Activated CD8-positive, alpha-beta memory T cell treated with anti-CD3 and anti-CD28 coated beads, Interleukin-2, amount 50 U/mL, for 1 hour (primary cell): Measurements from ENCODE around the gene ARL8B.
"Not testable (repeated sequence)": the region's sequence is repeated elsewhere in the genome, so short reads cannot be mapped to it uniquely, and the experiment has no call there.

ENCODE experiments used
- DNase-seq: peaks from one replicate; pipeline ENCODE4 v3.0.0-alpha.2; 2020; ENCODE audit errors: extremely low read depth

The ARL8B gene

DNA sequence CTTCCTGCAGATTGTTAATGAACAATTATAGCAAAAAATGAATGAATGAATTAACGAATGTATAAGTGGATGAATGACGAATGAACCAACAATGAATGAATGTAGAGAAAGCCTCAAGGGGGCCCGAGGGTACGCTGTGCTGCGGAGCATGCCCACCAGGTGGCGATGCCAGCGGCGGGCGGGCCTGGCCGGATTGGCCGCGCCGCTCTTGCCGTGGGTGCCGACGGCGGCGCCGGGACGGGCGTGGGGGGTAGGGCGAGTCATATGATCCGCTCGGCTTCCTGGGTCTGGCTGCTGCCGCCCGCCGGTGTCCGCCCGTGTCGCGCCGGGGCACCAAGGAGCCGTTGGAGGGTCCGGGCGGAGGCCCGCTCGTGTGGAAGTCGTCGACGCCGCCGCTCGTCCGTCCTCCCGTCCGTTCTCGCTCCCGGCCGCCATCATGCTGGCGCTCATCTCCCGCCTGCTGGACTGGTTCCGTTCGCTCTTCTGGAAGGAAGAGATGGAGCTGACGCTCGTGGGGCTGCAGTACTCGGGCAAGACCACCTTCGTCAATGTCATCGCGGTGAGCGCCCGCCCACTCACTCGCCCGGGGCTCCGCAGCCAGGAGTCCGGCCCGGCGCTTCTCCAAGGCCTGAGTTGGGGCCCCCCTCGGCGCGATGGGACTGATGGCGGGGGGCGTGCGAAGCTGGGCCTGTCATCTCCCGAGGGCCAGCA, at the start of gene ARL8B:
ARL8B (plus strand) TSS at position 263 of the 711 bp plus-strand sequence; CDS start at position 437, 174 bp downstream.
- DNase-seq: peak; percentile 66

DNA sequence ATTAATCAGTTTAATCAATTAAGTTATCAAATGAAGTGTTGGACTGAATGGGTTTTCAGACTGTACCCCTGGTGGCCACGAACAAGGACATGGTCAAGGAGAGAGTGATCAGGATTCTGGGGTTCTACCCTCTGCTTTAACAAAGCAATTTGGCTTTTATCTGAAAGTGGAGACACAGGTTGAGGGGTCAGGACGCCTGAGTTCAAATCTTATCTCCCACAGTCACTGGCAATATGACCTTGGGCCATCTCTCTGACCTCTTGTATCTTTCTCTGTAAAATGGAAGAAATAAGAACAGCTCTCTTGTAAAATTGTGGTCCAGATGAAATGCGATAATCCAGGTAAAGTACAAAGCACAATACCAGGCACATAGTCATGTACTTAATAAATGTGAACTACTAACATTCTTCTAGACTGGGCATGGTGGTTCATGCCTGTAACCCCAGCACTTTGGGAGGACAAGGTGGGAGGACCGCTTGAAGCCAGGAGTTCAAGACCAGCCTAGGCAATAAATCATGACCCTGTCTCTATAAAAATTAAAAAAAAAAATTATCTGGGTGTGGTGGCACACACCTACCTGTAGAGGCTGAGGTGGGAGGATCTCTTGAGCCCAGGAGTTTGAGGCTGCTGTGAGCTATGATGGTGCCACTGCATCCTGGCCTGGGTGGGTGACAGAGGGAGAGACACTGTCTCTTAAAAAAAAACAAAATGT, 48.6 kb upstream of the ARL8B start:
- DNase-seq: no peak

DNA sequence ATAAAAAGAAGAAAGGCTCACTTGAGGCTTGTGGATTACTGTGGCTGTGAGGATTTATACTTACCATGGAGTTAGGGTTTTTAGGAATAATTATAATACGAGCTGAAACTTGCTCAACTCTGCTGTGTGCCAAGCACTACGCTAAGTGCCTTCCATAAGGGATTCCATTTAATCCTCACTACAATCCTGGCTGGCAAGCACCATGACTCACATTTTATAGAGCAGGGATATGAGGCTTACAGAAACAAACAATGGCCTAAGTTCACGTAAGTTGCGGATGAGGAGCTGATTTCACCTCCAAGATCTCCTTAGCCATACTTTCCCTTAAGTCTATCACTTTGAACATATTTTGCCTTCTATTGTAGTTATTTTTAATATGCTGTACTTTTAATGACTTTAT, 43.9 kb upstream of the ARL8B start:
- DNase-seq: no peak

DNA sequence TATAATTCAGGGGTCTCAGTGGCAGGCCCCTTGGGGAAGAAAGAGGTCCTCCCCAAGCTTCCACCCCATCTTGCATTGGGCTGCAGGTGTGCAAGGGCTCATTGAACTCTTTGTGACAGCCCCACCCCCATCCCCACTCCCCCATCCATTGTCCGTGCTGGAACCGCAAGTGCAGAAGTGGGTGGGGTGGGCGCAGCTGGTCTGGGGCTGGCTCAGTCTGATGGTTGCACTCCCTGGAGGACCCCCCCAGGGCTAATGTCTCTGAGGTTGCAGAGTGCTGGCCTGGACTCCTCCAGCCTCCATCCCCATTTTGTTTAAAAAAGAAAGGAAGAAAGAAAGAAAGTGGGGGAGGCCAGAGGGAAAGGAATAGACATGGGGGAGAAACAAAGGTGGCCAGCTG, 42.3 kb upstream of the ARL8B start:
- DNase-seq: no peak

DNA sequence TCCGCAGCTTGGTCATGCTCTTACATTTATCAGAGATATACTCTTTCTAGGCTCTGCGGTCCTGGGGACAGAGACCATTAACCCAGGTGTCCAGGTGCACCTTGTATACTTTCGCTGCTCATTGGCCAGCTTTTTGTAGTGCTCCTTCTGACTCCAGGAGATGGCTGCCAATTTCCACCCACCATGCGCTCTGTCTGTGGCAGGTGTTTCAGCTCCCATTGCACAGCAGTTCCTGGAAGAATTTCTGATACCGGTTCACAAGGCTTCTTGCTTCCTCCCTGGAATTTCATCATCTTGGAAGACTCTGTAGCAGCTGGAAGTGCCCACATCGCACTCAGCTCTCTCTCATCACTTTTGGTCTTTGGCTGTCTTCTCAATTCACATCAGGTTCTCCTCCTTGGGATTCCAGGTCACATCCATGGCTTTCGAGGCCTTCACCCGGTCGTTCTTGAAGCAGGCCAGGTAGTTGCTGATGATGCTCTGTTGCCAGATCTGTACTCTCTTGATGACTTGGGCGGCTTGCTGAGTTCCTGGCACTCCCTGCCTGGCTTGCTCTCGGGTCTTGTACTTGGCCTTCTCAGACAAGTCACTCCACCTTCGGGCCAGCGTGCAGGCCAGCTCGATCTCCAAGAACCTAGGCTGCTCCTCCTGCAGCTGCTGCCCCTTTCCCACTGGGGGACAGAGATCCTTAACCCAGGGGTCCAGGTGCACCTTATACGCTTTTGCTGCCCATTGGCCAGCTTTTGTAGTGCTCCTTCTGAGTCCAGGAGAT, 41.1 kb upstream of the ARL8B start:
- no peak for DNase-seq

DNA sequence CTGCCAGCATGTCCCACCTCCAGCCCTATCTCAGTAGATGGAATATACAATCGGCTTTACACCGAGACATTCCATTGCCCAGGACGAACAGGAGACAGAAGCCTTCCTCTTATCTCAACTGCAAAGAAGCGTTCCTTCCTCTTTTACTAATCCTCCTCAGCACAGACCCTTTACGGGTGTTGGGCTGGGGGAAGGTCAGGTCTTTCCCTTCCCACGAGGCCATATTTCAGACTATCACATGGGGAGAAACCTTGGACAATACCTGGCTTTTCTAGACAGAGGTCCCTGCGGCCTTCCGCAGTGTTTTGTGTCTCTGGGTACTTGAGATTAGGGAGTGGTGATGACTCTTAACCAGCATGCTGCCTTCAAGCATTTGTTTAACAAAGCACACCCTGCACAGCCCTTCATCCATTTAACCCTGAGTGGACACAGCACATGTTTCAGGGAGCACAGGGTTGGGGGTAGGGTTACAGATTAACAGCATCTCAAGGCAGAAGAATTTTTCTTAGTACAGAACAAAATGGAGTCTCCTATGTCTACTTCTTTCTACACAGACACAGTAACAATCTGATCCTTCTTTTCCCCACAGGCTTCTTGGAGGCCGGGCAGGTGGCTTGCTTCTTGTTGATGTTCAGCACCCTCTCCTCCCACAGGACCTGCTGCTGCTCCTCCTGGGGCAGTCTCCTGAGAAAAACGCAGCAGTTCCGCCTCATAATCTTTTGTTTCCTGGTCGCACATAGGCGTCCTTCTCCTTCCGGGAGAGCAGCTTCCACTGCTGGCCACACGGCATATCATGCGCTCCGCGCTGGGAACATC, 39.9 kb upstream of the ARL8B start:
- not testable (repeated sequence) for DNase-seq

DNA sequence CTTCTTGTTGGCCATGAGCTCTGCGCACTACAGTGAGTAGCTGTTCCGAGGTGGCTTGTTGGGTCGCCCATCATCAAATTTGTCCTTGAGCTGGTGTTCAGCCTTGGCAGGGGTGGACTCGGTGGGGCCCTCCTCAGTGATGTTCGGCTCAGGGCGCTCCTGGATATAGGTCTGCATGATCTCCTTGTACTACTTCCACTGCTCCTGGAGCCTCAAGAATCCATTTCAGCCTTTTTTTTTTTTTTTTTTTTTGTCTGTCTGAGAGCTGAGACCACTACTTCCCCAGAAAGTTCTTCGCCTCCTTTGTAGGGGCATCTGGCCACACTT, 39.3 kb upstream of the ARL8B start:
- no peak for DNase-seq

DNA sequence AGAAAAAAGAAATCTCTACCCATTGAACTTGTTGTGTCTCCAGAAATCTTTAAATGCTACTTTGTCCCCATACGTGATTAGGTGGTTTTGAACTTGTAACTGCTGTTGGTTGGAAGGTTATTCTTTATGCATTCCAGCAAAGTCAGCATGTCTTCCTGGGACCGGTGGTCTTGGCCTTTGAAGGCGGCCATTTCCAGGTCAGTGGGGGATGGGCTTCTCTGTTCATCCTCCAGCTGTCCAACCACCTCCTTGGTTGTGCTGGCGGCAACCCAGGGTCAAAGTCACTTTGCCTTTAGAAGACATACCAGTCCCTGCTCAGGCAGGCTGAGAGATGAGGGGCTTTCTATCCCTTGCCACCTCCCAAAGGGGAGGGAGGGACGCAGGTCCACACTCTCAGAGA, 37.9 kb upstream of the ARL8B start:
- no peak for DNase-seq

DNA sequence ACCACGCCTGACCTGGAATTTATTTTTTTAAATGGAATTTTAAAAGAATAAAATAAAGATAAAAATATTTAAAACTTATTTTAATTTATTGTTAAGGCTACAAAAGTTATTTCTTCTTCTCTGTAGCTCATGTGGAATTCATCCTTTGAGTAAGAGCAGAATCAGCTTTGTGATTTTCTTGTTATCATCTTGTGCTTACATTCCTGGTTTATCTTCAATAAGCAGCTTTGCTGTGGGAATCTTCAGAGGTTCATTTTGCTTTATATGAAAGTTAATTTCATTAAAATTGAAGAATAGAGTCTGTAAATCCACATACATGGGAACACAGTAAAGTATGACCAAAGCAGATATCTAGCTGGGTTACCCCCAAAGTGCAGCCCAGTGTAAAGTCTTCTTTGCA, 35.4 kb upstream of the ARL8B start:
- DNase-seq: no peak

DNA sequence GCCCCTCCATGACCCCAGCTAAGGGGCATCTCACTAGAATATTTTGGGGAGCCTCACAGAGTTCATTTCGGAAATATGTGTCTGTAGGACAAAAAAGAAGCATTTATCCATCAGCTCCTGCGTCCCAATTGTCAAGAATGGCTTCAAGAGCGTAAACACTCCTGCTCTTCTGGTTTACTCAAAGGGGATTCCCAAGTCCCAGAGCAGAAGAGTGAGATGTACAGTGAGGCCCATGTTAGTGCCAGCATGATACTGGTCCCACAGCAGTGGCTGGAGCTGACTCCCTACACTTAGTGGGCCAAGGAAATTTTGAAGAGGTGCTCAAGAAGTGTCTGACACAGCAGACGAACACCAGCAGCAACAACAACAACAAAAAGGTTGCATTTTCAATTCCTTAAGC, 34.9 kb upstream of the ARL8B start:
- DNase-seq: no peak

DNA sequence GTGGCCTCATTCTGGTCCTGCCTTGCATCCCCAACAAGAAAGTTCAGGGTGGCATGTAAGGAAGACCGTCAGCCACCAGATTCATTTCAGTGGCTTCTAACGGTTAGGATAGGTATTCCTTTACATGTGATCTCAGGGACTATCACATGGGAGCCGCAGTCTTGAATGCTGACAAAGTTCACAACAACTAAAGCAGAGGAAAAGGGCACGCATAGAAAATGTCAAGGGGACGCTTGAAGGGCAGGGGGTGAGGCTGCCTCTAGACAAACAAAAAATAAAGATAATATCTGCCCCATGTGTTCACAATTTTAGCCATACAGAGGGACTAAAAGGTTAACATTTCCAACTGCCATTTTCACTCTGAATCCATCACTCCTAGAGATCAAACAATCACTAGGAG, 31.9 kb upstream of the ARL8B start:
- no peak for DNase-seq

DNA sequence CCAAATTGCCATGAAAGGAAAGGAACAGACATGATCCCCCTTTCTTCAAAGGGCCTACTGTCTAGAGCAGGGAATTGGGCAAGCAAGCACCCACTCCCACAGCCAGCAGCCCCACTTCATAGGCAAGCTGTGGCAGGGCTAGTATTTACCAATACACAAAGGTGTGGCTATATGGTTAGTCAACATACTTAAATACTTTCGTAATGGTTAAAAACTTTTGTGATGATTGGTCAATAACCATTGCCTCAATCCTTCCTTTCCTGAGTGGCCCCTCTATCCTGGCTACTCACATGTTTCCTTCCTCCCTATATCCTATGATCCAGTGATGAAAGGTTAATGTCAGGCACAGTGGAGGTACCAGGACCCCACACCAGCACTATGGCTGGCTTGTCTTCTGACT, 30.1 kb upstream of the ARL8B start:
- no peak for DNase-seq

DNA sequence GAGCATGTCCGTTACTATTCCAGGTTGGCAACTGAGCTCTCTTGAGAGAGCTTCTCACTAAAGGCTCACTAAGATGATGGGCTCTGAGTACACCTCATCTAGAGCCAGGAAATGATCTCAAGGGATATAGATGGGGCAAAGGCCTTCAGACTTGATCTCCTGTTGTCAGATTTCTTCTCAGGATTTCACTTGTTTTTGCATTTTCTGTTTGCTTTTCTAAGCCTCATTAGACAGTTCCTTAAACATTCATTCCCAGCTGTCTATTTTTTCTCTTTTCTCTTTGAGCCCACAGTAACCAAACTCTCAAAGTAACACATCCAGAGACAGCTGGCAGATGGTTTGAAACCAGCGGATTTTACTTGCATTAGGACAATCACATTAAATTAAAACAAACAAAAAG, 28.4 kb upstream of the ARL8B start:
- DNase-seq: no peak

DNA sequence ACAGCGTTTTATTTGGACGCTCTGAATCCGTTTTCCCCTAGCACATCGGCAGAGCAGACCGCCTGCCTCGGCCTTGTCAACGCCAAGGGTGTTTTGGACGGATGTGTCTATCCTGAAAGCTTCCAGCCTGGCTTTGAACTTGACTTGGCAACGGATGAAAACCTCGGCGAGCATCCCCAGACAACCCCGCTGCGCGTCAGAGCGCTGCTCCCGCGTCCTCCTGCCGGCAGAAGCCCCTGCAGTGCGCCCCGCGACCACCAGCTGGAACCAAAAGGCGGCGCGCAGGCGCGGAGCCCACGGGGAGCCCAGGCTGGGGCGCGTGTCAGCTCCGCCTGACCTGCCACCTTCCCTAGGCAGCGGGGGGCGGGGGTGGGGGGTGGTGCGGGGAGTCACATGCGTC, 26.2 kb upstream of the ARL8B start:
- DNase-seq: no peak

DNA sequence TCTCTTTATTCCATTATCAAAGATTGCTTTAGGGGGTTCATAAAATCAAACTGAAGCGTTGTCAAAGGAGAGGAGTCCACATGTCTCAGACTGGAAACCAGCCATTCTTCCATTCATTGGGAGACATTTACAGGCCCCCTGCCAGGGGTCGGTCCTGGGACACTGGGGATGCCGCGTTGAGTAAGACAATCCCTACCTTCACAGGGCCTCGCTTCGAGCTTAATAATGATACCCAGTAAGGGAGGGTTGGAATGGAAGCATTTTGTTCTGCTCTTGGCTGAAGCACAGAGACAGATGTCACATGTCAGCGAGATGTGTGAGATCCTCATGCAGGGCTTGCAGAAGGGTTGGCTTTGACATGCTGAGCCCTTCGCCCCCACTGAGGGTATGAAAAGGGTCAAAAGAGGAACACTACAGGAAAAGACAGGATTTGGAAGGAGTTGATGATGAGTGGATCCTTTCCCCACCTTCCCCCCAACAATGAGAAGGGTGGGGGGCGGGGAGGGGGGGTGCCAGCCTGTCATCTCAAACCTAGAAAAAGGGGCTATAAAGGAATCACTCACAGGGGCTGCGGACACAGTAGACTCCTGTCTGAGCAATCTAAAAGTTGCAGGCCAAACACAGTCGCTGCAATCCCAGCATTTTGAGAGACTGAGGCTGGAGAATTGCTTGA, 25.6 kb upstream of the ARL8B start:
- DNase-seq: no peak

DNA sequence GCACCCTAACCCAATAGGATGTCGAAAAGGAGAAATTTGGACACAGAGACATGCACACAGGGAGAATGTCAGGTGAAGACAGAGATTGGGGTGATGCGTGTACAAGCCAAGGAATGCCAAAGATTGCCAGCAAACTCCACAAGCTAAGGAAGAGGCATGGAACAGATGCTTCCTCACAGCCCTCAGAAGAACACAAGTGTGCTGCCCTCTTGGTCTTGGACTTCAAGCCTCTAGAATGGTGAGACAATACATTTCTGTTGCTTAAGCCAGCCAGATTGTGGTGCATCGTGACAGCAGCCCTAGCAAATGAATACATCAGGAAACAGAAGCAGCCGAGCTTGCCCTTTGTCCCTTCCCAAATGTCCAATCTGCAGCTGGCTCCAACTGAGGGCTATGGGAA, 23.7 kb upstream of the ARL8B start:
- no peak for DNase-seq

DNA sequence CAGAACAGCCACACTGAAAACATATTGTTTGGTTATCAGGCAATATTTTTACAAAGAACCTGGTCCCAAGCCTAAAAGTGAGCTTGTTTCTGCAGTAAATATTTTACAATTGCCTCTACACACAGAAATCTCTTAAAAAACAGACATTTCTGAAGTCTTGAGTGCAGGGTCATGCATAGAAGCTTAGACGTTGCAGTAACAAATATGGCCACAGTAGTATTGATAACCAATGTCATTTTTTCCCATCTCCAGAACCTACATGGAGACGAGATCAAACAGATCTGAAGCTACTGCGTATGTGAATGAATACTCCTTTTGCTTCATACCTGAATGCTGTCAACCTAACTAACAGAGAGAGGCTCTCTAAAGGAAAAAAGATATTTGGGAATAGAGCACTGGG, 19.6 kb upstream of the ARL8B start:
- no peak for DNase-seq

DNA sequence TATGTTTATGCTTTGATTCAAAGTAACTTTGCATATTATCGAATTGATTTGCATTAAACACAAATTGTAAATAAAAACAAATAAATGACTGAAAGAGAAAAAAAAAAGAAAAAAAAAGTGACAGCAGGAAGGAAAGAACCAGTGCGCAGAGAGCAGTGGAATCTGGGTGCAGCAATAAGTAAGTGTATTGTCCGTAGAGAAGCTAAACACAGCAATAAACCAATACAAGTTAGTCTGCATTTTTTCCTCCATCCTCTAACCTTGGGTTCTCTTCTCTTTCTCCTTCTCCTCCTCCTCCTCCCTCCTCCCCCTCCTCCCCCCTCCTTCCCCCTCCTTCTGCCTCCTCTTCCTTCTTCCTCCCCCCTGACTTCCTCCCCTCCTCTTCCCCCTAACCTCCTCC, 18.3 kb upstream of the ARL8B start:
- no peak for DNase-seq

DNA sequence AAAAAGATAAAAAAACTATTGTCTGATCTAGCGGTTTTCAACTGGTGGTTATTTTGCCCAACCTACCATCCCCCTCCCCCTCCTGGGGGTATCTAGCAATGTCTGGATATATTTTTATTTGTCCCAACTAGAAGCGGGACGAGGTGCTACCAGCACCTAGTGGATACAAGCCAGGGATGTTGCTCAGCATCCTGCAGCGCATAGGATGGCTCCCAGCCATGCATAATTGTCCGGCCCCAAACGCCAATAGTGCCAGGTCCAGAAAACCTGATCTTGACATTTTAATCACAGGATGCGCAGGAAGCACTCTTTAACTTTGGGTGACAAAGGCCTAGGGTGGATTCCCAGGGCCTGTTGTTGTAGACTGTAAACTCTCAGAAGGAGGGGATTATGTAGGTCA, 17.0 kb upstream of the ARL8B start:
- DNase-seq: no peak

DNA sequence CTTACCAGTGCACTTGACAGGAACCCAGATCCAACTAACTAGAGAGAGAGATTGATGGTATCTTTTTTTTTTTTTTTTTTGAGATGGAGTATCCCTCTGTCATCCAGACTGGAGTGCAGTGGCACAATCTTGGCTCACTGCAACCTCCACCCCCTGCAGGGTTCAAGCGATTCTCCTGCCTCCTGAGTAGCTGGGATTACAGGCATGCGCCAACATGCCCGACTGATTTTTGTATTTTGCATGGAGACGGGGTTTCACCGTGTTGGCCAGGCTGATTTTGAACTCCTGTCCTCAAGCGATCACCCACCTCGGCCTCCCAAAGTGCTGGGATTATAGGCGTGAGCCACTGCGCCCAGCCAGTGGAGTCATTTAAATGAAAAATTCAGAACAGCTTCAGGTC, 15.7 kb upstream of the ARL8B start:
- not testable (repeated sequence) for DNase-seq

DNA sequence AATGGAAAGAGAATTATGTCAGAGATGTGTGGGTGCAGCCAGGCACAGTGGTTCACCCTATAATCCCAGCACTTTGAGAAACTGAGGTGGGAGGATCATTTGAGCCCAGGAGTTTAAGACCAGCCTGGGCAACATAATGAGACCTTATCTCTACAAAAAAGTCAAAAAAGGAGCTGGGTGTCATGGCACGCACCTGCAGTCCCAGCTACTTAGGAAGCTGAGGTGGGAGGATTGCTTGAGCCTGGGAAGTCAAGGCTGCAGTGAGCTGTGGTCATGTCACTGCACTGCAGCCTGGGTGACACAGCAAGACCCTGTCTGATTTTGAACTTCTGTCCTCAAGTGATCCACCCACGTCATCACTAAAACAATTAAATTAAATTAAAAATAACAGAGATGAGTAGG, 15.2 kb upstream of the ARL8B start:
- not testable (repeated sequence) for DNase-seq

DNA sequence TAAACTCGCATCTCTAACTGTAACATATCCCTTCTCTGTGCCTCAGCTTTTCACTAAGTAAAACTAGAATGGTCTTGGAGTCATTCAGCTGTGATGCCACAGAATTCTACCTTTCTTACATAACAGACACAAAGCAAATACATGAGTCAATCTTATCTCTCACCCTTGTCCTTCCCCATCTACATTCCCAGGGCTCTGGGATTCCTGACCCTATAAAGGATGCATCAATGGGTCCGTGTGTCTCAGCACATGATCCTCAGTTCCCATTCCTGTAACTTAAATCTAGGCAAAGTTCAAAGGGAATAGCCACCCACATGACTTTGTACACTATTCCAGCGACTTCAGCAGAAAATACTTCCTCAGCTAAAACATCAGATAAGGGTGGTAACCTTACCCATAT, 11.8 kb upstream of the ARL8B start:
- no peak for DNase-seq
